ENCODE results near the gene VPS54. TPM values are rescaled to one million over a fixed set of nuclear protein-coding genes. Genes with fewer than 3 reads are reported as not detected.
A peak's percentile ranks its signal among the peaks of the same experiment; 100 is the strongest.

The VPS54 gene
- total RNA-seq, 1 experiment from 2014 or later: 10.6 TPM

DNA sequence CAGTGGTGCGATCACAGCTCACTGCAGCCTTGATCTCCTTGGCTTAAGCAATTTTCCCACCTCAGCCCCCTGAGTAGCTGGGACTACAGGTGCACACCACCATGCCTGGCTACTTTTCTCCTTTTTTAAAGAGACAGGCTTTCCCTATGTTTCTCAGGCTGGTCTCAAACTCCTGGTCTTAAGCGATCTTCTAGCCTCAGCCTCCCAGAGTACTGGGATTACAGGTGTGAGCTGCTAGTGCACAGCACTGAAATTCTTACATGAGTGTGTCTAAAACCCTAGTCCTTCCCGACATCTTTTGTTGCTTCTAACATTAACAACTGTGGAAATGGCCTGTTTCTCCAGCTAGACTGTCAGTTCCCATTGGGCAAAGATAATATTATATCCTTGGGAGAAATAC, 174.6 kb downstream of the VPS54 start:
- no peak for DNase-seq (ENCODE audit: low spot score)

DNA sequence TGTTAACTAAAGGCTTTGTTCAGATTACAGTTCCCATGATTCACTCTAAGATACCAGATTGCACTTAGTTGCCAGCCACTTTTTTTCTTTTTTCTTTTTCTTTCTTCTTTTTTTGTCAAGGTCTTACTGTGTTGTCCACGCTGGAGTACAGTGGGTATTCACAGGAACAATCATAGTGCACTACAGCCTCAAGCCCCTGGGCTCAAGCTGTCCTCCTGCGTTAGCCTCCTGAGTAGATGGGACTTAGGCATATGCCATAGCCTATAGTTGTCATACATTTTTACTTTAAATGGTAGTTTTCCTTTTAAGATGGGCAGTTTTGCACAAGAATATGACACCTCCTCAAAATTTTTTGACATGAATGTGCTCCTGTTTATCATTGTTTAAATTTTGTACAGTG, 175.4 kb downstream of the VPS54 start:
- DNase-seq (ENCODE audit: low spot score): no peak

DNA sequence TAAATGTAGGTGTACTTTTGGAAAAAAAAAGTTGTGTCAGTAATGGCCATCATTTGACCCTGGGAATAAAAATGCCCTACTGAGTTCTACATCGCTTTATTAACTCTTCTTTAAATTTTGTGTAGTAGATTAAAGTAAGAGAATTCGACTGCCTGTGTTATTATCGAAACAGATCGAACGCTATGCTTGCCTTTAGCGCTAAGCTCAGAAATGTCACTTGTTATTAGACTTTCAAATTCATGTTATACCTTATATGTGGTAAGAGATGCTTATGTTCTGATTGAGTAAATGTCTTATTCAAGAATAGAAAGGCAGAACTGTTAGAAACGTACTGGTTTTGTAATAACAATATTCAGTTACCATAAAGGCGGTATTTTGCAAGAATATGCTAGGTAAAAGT, 176.1 kb downstream of the VPS54 start:
- DNase-seq (ENCODE audit: low spot score): no peak

DNA sequence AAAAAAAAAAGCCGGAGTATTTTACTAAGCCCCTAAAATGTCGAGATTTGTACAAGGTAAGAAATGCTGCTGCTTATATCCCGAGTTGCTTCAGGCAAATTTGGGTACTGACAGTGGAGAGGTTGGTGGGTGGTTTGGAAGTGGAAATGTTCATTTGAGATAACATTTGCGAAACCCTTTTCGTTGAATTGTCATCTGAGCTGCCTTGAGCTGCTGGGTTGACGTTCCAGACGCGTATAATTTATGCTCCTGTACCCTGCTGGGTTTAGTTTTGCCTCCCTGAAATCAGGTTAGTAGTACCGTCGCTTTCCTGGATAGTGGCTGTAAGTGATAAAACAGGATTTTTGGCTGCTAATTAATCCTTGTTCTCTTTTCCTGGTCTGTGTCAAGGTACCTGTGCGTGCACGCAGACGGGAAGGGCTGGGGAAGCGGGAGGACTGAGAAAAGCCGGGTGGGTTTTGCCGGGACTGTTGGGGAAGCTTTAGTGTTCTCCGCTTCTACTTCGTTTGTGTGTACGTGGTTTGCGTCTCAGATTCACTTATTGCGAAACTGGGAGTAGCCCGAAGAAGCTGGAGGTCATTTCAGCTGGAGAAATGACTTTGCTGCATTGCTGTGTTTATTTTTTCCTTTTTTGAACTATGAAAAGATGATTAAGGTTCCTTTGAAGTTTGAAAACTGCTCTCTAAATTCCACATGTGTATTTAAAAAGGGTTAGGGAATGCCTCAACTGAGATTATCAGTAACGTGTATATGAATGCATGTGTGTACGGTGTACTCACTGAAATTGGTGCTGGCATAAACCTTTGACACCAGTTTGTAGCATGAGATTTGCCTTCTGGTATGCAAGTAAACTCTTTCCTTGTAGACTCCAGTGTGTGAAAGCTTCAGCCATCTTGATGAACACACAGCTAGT, 176.8 kb downstream of the VPS54 start:
- DNase-seq (ENCODE audit: low spot score): peak; percentile 57

Small RNA genes lying within 50 kb of the gene (small RNA-seq; reads per million reads assigned to genes)
- not detected for gene RF01293

Other genes starting within 250 kb of the VPS54 start
- 23.1 and 27.8 TPM in 2 replicates for gene UGP2, start 177.5 kb downstream of the VPS54 start, total RNA-seq (2014; rRNA removed; shearing (Covaris generic))
- 122 and 123 TPM in 2 replicates for gene PELI1, start 125.0 kb upstream of the VPS54 start, total RNA-seq (2014; rRNA removed; shearing (Covaris generic))

Measured in HT-29 (cell line).